HG02852 (cell line): ENCODE results near the gene PRKAG1.

Source experiments
- ATAC-seq: cut with Tn5 transposase; IDR thresholded peaks from one replicate; pipeline ENCODE4 v1.9.1; 2021; ENCODE audit warnings: mild to moderate bottlenecking, moderate library complexity; ENCODE audit not compliant: unreplicated experiment

PRKAG1 gene

DNA sequence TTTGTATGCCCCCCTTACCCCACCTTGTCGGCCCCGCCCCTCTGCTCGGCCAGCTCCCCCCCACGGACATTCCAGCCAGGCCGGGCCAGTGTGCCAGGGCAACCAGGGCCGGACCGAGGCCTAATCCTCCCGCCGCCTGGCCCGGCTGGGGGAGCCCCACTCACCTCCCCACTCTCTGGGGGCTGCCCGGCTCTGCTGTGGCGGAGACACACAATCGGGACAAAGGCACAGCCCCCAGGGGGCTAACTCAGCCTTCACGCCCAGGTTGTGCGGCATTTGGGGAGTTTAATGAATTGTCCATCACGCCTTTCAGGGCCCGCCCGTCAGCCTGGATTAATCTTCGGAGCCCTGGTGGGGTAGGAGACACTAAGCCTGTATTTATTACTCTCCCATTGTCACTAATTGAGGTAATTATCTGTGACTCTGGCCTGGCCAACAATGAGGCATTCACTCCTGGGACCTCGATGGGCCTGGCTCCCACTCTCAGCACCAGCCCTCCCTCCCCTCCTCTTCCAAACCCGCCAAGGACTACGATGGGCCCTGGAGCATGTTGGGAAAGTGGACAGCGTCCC lies 31.8 kb downstream of the PRKAG1 start:
- ATAC-seq = no peak

- no peak for ATAC-seq
Observed at GRCh38 chr12:48985901-48986300, 32.7 kb downstream of the PRKAG1 start.

DNA sequence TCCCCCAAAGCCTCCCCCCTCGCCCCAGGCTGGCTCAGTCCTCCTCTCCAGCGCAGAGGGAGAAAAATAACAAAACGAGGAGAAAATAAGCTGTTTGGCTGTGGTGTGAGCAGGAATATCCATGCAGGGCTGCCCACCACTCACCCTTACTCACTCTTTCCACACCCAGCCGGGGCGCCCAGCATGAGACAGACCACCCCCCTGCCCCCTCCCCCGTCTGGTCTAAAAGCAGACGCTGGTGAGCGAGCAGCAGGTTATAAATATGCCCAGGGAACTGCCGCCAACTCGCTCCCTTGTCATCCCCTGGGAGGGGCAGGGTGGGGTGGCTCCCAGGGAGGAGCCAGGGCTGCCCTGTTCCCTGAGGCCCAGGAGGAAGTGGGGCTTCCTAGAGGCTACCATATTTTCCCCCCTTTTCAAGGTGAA lies 33.1 kb downstream of the PRKAG1 start:
- ATAC-seq = no peak

- no peak for ATAC-seq
Observed at GRCh38 chr12:48982397-48983080, 36.0 kb downstream of the PRKAG1 start.

DNA sequence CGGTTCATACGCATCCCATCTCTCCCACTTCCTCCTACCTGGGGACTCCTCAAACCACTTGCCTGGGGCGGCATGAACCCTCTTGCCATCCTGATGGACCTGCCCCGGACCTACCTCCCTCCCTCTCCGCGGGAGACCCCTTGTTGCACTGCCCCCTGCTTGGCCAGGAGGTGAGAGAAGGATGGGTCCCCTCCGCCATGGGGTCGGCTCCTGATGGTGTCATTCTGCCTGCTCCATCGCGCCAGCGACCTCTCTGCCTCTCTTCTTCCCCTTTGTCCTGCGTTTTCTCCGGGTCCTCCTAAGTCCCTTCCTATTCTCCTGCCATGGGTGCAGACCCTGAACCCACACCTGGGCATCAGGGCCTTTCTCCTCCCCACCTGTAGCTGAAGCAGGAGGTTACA lies 36.8 kb downstream of the PRKAG1 start:
- ATAC-seq = no peak

GRCh38 chr12:48980953-48981756 lies 37.4 kb downstream of the PRKAG1 start:
- no peak for ATAC-seq

DNA sequence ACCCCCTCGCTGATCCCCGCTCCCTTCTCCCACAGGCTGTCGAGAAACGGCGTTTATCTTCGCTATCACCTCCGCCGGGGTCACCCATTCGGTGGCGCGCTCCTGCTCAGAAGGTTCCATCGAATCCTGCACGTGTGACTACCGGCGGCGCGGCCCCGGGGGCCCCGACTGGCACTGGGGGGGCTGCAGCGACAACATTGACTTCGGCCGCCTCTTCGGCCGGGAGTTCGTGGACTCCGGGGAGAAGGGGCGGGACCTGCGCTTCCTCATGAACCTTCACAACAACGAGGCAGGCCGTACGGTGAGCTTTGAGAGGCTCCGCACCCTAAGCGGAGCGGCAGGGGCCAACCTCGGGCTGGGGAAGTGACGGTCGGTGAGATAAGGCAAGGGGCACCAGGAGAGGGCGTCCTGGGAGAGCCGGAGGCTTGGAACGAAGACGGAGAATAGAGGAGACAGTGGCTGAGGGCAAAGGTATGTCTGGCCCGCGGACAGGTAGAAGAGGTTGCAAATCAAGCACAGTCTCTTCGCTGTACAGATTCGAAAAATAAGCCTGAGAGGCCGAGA lies 38.1 kb downstream of the PRKAG1 start:
- no peak for ATAC-seq

DNA sequence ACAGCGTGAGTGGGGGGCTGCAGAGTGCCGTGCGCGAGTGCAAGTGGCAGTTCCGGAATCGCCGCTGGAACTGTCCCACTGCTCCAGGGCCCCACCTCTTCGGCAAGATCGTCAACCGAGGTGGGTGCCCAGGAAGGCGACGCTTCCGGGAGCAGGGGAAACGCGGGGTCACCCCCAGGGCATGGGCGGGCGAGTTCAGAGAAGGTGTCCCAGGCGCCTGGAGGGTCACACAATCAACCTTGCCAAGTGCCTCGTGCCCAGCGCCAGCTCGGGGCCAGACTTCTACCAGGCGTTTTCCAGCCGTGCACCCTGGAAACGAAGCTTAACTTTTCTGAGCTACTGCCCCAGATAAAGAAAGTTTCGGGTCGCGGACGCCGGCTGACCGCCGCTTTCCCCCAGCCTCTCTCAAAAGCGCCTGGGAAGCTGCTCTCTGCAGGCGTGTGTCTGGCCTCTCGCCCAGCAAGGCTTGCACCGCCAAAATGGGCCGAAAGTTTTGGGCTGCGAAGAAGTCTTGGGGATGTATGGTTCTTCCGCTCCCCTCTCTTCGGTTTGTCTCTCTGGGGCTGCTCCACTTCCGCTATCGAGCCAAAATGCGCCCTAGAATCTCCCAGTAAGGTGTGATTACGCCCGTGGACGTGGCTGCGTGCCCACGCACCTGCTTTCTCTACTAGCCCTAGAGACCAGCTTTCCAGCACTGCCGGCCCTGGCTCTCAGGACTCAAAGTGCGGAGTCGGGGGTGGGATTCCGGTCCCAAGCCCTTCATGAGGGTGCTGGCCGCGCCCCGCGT lies 38.8 kb downstream of the PRKAG1 start:
- no peak for ATAC-seq

DNA sequence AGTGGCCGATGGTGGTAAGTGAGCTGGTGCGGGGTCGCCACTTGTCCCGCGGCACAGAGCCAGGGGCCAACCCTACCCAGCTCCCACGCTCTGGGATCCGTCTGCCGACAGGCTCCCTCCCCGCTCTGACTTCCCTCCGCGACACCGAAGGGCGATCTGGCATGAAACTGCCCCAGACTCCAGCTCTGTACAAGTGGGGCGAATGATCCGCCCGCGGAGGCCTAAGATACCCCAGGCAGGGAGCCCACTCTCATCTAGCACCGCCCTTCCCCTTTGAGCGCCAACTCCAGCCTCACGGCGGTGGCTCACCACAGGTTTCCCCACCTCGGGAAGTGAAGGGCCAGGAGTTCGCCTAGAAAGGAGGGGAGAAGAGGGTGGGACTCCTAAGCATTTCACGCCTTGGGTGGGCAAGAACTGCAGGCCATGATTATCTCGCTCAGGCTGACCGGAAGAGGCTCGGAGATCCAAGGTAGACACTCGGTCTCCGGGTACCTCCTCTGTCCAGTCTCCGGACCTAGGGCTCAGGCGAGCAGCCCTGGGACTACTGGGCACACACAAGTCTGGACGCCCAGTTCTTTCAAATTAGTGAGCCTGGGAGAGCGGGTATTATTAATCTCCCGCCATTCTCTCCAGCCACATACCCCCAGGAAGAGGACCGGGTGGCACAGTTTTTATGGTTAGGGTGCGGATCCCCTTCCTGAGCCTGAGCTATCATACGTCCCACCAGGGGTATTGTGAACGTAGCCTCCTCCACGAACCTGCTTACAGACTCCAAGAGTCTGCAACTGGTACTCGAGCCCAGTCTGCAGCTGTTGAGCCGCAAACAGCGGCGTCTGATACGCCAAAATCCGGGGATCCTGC lies 39.6 kb downstream of the PRKAG1 start:
- no peak for ATAC-seq

DNA sequence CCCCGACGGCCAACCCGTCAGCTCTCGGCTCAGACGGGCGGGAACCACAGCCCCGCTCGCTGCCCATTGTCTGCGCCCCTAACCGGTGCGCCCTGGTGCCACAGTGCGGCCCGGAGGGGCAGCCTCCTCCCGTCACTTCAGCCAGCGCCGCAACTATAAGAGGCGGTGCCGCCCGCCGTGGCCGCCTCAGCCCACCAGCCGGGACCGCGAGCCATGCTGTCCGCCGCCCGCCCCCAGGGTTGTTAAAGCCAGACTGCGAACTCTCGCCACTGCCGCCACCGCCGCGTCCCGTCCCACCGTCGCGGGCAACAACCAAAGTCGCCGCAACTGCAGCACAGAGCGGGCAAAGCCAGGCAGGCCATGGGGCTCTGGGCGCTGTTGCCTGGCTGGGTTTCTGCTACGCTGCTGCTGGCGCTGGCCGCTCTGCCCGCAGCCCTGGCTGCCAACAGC lies 40.3 kb downstream of the PRKAG1 start, which contains the start of gene WNT1:
Gene WNT1, plus strand, starts transcription at position 32 of the 450 bp plus-strand sequence. Its CDS starts 329 bp downstream, at position 361.
- ATAC-seq = no peak

DNA sequence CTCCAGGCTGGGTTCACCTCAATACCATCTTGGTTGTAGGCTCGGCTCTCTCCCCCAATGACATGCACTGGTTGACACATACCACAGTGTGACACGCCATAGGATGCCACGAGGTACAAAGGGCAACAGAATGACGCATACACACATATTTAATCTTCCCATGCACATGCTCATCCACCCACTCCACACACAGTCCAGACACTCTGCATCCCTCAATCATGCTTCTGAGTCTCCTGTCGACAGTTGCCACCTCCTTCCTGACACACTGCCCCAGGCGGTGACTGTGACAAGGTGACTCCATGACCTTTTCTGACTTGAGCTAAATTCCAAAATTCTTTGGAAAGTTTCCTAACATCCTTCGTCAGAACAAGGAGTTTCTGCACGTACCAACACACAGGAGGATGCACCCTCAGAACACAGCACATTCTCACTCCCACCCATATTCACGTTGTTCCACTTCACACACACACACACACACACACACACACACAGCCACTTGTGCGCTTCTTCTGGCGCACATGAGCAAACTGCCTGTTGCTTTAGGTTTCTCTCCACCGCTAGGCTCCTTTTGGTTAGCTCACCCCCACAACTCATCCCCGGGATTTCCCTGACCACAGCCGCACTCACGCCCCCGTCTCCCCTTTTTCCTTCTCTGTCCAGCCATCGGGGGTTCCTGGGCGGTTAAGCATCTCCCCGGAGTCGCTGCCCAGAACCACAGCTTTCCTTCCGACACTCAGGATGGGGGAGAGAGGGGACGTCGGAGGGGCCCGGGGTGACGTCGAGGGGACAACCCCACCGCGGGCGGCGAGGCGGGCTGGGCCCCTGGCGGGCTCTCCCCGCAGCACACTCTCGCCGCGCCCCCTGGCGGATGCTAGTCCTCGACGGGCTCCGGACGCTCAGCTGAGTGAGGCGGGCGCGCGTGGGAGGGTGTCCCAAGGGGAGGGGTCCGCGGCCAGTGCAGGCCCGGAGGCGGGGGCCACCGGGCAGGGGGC lies 41.0 kb downstream of the PRKAG1 start:
- peak; percentile 67 for ATAC-seq

DNA sequence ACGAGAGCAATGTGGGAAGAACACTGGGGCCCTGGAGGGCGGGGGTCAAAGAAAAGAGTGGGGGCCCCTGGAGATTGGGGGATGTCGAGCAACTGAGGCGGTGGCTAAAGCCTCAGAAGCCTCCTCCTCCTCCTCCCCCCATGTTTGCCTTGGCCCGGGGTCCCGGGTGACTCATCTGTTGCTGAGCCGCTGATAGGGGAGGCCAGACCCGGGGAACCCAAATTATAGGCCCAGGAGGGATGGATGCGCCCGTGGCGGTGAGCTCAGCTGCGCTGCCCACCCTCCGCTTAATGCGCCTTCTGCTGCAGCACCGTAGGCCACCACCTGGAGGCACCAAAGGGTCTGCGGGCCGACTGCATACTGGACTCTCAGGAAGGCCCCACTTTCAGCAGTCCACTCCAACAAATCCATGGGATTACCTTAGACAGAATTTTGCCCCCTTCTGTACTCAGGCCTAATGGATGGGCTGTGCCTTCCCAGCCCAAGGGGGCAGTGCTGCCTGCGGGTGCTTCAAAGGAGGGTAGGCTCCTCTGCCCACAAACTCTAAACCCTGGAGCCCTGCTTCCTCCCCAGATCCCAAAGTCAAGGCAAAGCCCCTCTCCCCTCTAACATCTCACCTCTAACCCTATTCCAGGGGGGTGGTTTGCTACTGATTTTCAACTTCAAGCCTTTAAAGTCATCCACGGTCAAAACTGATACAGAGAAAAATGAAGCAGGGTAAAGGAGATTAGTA lies 44.5 kb downstream of the PRKAG1 start:
- no peak for ATAC-seq

DNA sequence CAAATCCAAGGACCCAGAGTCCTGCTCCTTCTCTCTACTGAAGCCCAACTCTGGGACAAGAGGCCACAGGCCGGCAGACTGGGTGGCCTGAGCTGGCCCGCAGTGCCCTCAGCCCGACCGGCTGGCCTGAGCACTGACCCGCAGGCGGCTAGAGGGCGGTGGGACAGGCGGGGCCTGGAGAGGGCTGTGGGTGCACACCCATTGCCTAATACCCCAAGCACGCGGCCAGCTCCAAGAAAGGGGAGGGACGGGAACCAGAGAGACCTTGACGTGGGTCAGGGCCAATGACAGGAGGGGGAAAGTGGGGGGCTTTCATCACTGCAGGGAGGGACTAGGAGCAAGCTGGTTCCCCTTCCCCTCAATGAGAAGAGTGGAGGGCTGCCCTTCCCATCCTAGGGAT lies 45.0 kb downstream of the PRKAG1 start:
- ATAC-seq = no peak

- no peak for ATAC-seq
Observed at GRCh38 chr12:48972952-48973483, 45.6 kb downstream of the PRKAG1 start.

DNA sequence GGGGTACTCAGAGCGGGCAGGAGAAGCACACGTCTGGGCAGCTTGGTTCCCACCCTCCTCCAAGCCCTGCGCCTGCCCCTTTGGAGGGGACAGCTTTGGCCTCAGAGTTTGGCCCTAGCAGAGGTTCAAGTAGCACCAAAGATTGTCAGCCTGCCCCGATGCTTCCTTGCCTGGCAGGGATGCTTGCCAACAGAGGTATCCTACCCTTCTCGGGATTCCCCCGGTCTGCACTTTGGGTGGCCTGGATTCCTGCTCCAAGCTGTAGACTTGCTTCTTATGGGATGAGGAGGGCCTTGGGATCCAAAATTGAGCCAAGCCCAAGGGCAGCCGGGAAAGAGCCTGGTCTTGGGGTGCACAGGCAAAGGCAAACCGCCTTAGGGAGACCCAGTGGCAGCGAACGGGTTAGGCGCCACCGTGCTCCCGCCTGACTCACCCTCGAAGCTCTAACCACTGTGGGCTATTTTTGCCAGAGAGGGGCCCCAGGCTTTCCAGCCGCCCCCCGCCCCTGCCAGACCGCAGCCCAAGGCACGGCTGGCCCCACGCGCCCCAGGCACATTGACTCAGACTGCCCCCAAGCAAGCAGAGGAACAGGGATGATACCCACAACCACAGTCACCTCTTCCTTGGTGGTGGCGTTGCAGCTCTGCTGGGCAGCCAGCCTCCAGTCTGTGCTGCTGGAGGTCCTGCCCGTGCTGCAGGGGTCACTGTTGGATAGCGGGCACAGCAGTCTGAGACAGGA lies 46.2 kb downstream of the PRKAG1 start:
- no peak for ATAC-seq

- no peak for ATAC-seq
Observed at GRCh38 chr12:48970702-48971334, 47.8 kb downstream of the PRKAG1 start.
